KMS-11 (cell line): ENCODE measurements around the gene NT5C2.
"Not testable (repeated sequence)": the region's sequence is repeated elsewhere in the genome, so short reads cannot be mapped to it uniquely, and the experiment has no call there.

Experiments used
- H2AFZ ChIP-seq: fragments of 200-600 bp; sonication (generic); 2 replicates; pipeline ENCODE4 v1.6.1; 2016; ENCODE audit warnings: antibody characterized with exemption, mixed run types, low read depth
- H3K27ac ChIP-seq: fragments of 200-600 bp; sonication (generic); 2 replicates; pipeline ENCODE4 v1.6.1; 2016; ENCODE audit warnings: mild to moderate bottlenecking, mixed run types
- H3K27me3 ChIP-seq: fragments of 200-600 bp; sonication (generic); 2 replicates; pipeline ENCODE4 v1.6.1; 2017; ENCODE audit warnings: mild to moderate bottlenecking, low read depth, mixed run types, moderate library complexity; ENCODE audit not compliant: insufficient read depth
- H3K36me3 ChIP-seq: fragments of 200-600 bp; sonication (generic); 2 replicates; pipeline ENCODE4 v1.6.1; 2017; ENCODE audit warnings: mild to moderate bottlenecking, mixed run types; ENCODE audit not compliant: insufficient read depth
- H3K4me1 ChIP-seq: fragments of 200-600 bp; sonication (generic); 2 replicates; pipeline ENCODE4 v1.6.1; 2016; ENCODE audit warnings: mild to moderate bottlenecking, low read depth, mixed run types; ENCODE audit not compliant: poor library complexity, severe bottlenecking
- H3K4me2 ChIP-seq: fragments of 200-600 bp; sonication (generic); 2 replicates; pipeline ENCODE4 v1.7.0; 2016; ENCODE audit warnings: mild to moderate bottlenecking, mixed run types
- H3K4me3 ChIP-seq: fragments of 200-600 bp; sonication (generic); IDR thresholded peaks from 2 replicates; pipeline ENCODE4 v1.6.1; 2017; ENCODE audit warnings: low read depth, low read length, mixed read lengths; ENCODE audit not compliant: insufficient read depth
- H3K79me2 ChIP-seq: fragments of 200-600 bp; sonication (generic); 2 replicates; pipeline ENCODE4 v1.6.1; 2016; ENCODE audit warnings: low read depth, mixed run types; ENCODE audit not compliant: insufficient read depth
- H3K9ac ChIP-seq: fragments of 200-600 bp; sonication (generic); 2 replicates; pipeline ENCODE4 v1.6.1; 2016; ENCODE audit warnings: mild to moderate bottlenecking, mixed run types
- H4K20me1 ChIP-seq: fragments of 200-600 bp; sonication (generic); 2 replicates; pipeline ENCODE4 v1.6.1; 2016; ENCODE audit warnings: mild to moderate bottlenecking, mixed run types; ENCODE audit not compliant: insufficient read depth
- CTCF ChIP-seq: fragments of 200-600 bp; sonication (generic); conservative IDR thresholded peaks from 2 replicates; pipeline ENCODE4 v1.6.1; 2017; ENCODE audit warnings: low read depth, mild to moderate bottlenecking, antibody characterized with exemption, low read length, moderate library complexity, mixed read lengths

The NT5C2 gene

GRCh38 chr10:103069453-103070331 lies 123.4 kb downstream of the NT5C2 start:
- Histone ChIP-seq H3K27ac (no peak overlapping the region), H2AFZ (no peak overlapping the region)

GRCh38 chr10:103067956-103068355 lies 125.1 kb downstream of the NT5C2 start:
- no peak overlapping the region for H3K9ac ChIP-seq
- H3K27ac ChIP-seq, result no peak overlapping the region
- peaks cover 14% of the 10 kb centered on the region for H3K4me1 ChIP-seq
- no peaks in the 10 kb centered on the region for H4K20me1 ChIP-seq
- H3K4me3 ChIP-seq, result no peak overlapping the region
- H3K79me2 ChIP-seq, result no peaks in the 10 kb centered on the region
- TF ChIP-seq CTCF, result no peak
- H3K36me3 ChIP-seq, result no peaks in the 10 kb centered on the region
- H2AFZ ChIP-seq, result no peak overlapping the region
- no peaks in the 10 kb centered on the region for H3K27me3 ChIP-seq
- H3K4me2 ChIP-seq, result no peak overlapping the region

More at GRCh38 chr10:103069453-103070331, 123.4 kb downstream of the NT5C2 start:
- Histone ChIP-seq H3K79me2 (no peaks in the 10 kb centered on the region), H3K4me2 (0 out of 2 replicates have a peak overlapping the region, but pooled peaks have one; percentile 1), H4K20me1 (no peaks in the 10 kb centered on the region), H3K27me3 (no peaks in the 10 kb centered on the region), H3K4me1 (peaks cover 14% of the 10 kb centered on the region), H3K9ac (no peak overlapping the region), H3K4me3 (no peak overlapping the region), H3K36me3 (no peaks in the 10 kb centered on the region)
- TF ChIP-seq CTCF, result peak; percentile 85

- no peak overlapping the region for H3K4me3 ChIP-seq
- TF ChIP-seq CTCF, result no peak
- H4K20me1 ChIP-seq, result no peaks in the 10 kb centered on the region
- H3K27me3 ChIP-seq, result no peaks in the 10 kb centered on the region
- H3K4me1 ChIP-seq, result peaks cover 14% of the 10 kb centered on the region
- H3K9ac ChIP-seq, result no peak overlapping the region
- H3K36me3 ChIP-seq, result no peaks in the 10 kb centered on the region
- no peak overlapping the region for H3K27ac ChIP-seq
- no peaks in the 10 kb centered on the region for H3K79me2 ChIP-seq
- H3K4me2 ChIP-seq, result no peak overlapping the region
- no peak overlapping the region for H2AFZ ChIP-seq
These were observed 125.6 kb downstream of the NT5C2 start for GRCh38 chr10:103067484-103067883.

- peaks cover 14% of the 10 kb centered on the region for H3K4me1 ChIP-seq
- not testable (repeated sequence) for H3K9ac ChIP-seq, H3K79me2 ChIP-seq, H3K27me3 ChIP-seq, H4K20me1 ChIP-seq, H3K4me2 ChIP-seq, H3K36me3 ChIP-seq, H2AFZ ChIP-seq, H3K4me3 ChIP-seq, H3K27ac ChIP-seq
These were observed 126.0 kb downstream of the NT5C2 start for GRCh38 chr10:103067099-103067477.
